ENCODE data around the gene CSMD2.

- TF ChIP-seq, protein P1, sequence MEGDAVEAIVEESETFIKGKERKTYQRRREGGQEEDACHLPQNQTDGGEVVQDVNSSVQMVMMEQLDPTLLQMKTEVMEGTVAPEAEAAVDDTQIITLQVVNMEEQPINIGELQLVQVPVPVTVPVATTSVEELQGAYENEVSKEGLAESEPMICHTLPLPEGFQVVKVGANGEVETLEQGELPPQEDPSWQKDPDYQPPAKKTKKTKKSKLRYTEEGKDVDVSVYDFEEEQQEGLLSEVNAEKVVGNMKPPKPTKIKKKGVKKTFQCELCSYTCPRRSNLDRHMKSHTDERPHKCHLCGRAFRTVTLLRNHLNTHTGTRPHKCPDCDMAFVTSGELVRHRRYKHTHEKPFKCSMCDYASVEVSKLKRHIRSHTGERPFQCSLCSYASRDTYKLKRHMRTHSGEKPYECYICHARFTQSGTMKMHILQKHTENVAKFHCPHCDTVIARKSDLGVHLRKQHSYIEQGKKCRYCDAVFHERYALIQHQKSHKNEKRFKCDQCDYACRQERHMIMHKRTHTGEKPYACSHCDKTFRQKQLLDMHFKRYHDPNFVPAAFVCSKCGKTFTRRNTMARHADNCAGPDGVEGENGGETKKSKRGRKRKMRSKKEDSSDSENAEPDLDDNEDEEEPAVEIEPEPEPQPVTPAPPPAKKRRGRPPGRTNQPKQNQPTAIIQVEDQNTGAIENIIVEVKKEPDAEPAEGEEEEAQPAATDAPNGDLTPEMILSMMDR (IDR thresholded peaks at IDR 0.05): no peak
- TF ChIP-seq EP300 (IDR thresholded peaks at IDR 0.05): no peak
Observed at GRCh38 chr1:33928251-33928650, 236.8 kb downstream of the CSMD2 start.

Measured in sigmoid colon (tissue), 4 donors.